Right ventricle myocardium inferior (tissue), 1 donor: ENCODE results near the gene RHOT2. TPM values are rescaled to one million over a fixed set of nuclear protein-coding genes. Genes with fewer than 3 reads are reported as not detected.

Experiments used
- ATAC-seq: fragments of 200-7000 bp; cut with Tn5 transposase; one replicate; pipeline ENCODE4 v1.9.1; 2020; ENCODE audit warnings: mild to moderate bottlenecking, moderate library complexity
- DNase-seq: peaks from one replicate; pipeline ENCODE4 v3.0.0; 2021; ENCODE audit errors: missing footprints
- intact Hi-C: fragments of 100-400 bp; cut with DNase I; formaldehyde crosslinking; loops from one replicate; pipeline ENCODE4 v1.11.0; 2022
- total RNA-seq: library from RNA; stranded (reverse); fragmentation: NEBNext Ultra II Directional; extraction: Animal tissue kit (Norgen Biotek cat#: 25700); gene quantifications from one replicate; pipeline ENCODE4 v1.2.1, GENCODE V29; 2021
- donor health status: DM: no; HTN: yes; CAD: no; lungs with severe emphysema.

The RHOT2 gene
- total RNA-seq, 1 donor from 2014 or later = 86.0 TPM

- DNase-seq = no peak
- ATAC-seq = no peak
- intact Hi-C loops = no loop called here
Observed at GRCh38 chr16:630815-631405, 37.0 kb upstream of the RHOT2 start, which contains the start of gene WFIKKN1. Gene WFIKKN1, plus strand, starts transcription at chr16:630985. Its CDS starts 269 bp downstream, at chr16:631254.

- ATAC-seq (no peak), DNase-seq (no peak)
- intact Hi-C loops = no loop called here
Observed at GRCh38 chr16:631808-632358, 36.0 kb upstream of the RHOT2 start.

GRCh38 chr16:632486-633335 is 35.2 kb upstream of the RHOT2 start:
- DNase-seq (no peak), ATAC-seq (no peak)
- intact Hi-C loops = no loop called here

- ATAC-seq (no peak), DNase-seq (no peak)
- intact Hi-C loops = no loop called here
Observed at GRCh38 chr16:633336-634050, 34.4 kb upstream of the RHOT2 start.

- intact Hi-C loops = no loop called here
- ATAC-seq = no peak
- DNase-seq = no peak
Observed at GRCh38 chr16:634051-634670, 33.8 kb upstream of the RHOT2 start.

- intact Hi-C loops = no loop called here
- DNase-seq (no peak), ATAC-seq (no peak)
Observed at GRCh38 chr16:634996-635395, 32.9 kb upstream of the RHOT2 start.

GRCh38 chr16:635573-636205 is 32.2 kb upstream of the RHOT2 start:
- DNase-seq (no peak), ATAC-seq (no peak)
- intact Hi-C loops = loop anchor here (2.0 kb wide), 1 partner anchor 47 kb away; no protein-coding TSS in a partner anchor

GRCh38 chr16:636206-637080 is 31.5 kb upstream of the RHOT2 start, which contains the start of gene METTL26:
Gene METTL26, minus strand, starts transcription at chr16:636305. Its CDS starts 15 bp downstream, at chr16:636290.
- peak; percentile 99 for DNase-seq
- intact Hi-C loops = loop anchor here (2.0 kb wide), 1 partner anchor 48 kb away; no protein-coding TSS in a partner anchor

GRCh38 chr16:637081-638018 is 30.6 kb upstream of the RHOT2 start:
- ATAC-seq (peak; percentile 82), DNase-seq (peak; percentile 94)
- intact Hi-C loops = loop anchor here (2.0 kb wide), 1 partner anchor 49 kb away; no protein-coding TSS in a partner anchor

More at GRCh38 chr16:636206-637080, 31.5 kb upstream of the RHOT2 start, which contains the start of gene METTL26:
- ATAC-seq = peak; percentile 91

GRCh38 chr16:638034-638543 is 29.8 kb upstream of the RHOT2 start:
- ATAC-seq (no peak), DNase-seq (no peak)
- intact Hi-C loops = no loop called here

GRCh38 chr16:638836-639235 is 29.1 kb upstream of the RHOT2 start:
- no peak for DNase-seq
- no peak for ATAC-seq
- intact Hi-C loops = no loop called here

- ATAC-seq (no peak), DNase-seq (no peak)
- intact Hi-C loops = no loop called here
Observed at GRCh38 chr16:640614-641013, 27.3 kb upstream of the RHOT2 start.

GRCh38 chr16:641326-642188 is 26.4 kb upstream of the RHOT2 start, which contains the start of gene MCRIP2:
Gene MCRIP2, plus strand, starts transcription at chr16:641828. Its CDS starts 164 bp downstream, at chr16:641992.
- peak; percentile 93 for DNase-seq
- intact Hi-C loops = no loop called here
- ATAC-seq = peak; percentile 69

- DNase-seq (no peak), ATAC-seq (peak; percentile 27)
- intact Hi-C loops = no loop called here
Observed at GRCh38 chr16:642189-643049, 25.5 kb upstream of the RHOT2 start.
